Duodenal mucosa (tissue), 2 donors: ENCODE results near the gene BPIFB3.

Experiments
- H3K27ac ChIP-seq: one replicate; pipeline ENCODE4 v1.7.0; 2013; ENCODE audit warnings: low read depth, low read length
- H3K27me3 ChIP-seq, 2 donors: one replicate each; pipeline ENCODE4 v1.7.0; 2013; ENCODE audit warnings: low read length in 2 of 2, control low read depth in 1 of 2; ENCODE audit not compliant: insufficient read depth in 2 of 2, control insufficient read depth in 1 of 2
- H3K36me3 ChIP-seq, 2 donors: one replicate each; pipeline ENCODE4 v1.7.0; 2013; ENCODE audit warnings: low read length in 2 of 2, control low read depth in 1 of 2; ENCODE audit not compliant: insufficient read depth in 2 of 2, control insufficient read depth in 1 of 2
- H3K4me1 ChIP-seq, 2 donors: one replicate each; pipeline ENCODE4 v1.7.0; 2013; ENCODE audit warnings: low read length in 2 of 2, control low read depth in 1 of 2; ENCODE audit not compliant: insufficient read depth in 2 of 2, control insufficient read depth in 1 of 2
- H3K4me3 ChIP-seq, 2 donors: one replicate each; pipeline ENCODE4 v1.7.0; 2013; ENCODE audit warnings: low read length in 2 of 2, low read depth in 1 of 2
- H3K9ac ChIP-seq, 2 donors: one replicate each; pipeline ENCODE4 v1.7.0; 2013; ENCODE audit warnings: low read length in 2 of 2, low read depth in 1 of 2
- H3K9me3 ChIP-seq, 2 donors: one replicate each; pipeline ENCODE4 v1.7.0; 2013; ENCODE audit warnings: low read length in 2 of 2, control low read depth in 1 of 2; ENCODE audit not compliant: control insufficient read depth in 1 of 2

BPIFB3 gene

DNA sequence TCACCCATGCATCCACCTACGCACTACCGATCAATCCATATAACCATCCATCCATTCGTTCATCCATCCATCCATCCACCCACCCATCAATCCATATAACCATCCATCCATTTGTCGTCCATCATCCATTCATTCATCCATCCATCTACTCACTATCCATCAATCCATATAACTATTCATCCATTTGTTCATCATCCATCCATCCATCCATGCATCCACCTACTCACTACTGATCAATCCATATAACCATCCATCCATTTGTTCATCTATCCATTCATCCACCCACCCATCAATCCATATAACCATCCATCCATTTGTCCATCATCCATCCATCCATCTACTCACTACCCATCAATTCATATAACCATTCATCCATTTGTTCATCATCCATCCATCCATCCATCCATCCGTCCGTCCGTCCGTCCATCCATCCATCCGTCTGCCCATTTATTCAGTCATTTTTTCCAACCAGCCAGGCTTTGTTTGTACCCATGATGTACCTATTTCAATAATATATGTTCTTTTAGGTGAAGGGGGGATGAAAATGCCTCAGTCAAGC, 28.3 kb upstream of the BPIFB3 start:
- H3K27me3 ChIP-seq: no peaks in the 10 kb centered on the region
- no peaks in the 10 kb centered on the region for H3K36me3 ChIP-seq
- H3K4me1 ChIP-seq: no peaks in the 10 kb centered on the region
- no peak overlapping the region for H3K27ac ChIP-seq
- no peak overlapping the region for H3K9ac ChIP-seq
- H3K9me3 ChIP-seq: no peaks in the 10 kb centered on the region
- no peak overlapping the region for H3K4me3 ChIP-seq

DNA sequence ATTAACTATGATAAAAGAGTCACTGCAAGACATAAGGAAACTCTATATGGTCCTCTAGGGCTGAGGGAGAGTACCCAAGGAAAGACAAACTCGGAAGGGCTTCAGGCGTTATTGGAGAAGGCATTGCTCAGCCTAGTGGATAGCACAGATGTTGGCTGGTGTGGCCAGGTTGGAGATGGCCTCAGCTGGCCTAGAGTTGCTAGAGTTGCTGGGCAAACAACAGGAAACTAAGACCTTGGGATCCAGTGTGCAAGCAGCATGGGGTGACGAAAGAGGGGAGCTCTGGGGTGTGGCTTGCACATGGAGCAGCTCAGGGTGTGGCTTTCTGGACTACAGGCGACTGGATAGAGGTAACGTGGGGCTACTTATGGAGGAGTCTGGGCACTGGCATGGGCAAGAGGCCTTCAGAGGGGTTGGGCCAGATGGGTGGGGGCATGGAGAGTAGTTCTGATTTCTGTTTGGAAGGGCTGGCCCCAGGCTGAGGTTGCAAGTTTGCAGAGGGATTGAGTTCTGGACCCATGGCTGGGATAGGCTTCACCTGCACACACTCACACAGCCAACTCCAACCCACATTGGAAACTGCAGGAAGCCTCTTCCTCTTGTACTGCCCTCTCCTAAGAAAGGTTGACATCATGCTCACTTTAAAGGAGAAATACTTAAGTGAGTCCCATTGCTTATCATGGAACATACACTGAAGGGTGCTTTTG, 27.5 kb upstream of the BPIFB3 start:
- no peaks in the 10 kb centered on the region for H3K36me3 ChIP-seq
- no peak overlapping the region for H3K9ac ChIP-seq
- no peak overlapping the region for H3K27ac ChIP-seq
- no peak overlapping the region for H3K4me3 ChIP-seq
- H3K27me3 ChIP-seq: no peaks in the 10 kb centered on the region
- H3K9me3 ChIP-seq: no peaks in the 10 kb centered on the region
- no peaks in the 10 kb centered on the region for H3K4me1 ChIP-seq

DNA sequence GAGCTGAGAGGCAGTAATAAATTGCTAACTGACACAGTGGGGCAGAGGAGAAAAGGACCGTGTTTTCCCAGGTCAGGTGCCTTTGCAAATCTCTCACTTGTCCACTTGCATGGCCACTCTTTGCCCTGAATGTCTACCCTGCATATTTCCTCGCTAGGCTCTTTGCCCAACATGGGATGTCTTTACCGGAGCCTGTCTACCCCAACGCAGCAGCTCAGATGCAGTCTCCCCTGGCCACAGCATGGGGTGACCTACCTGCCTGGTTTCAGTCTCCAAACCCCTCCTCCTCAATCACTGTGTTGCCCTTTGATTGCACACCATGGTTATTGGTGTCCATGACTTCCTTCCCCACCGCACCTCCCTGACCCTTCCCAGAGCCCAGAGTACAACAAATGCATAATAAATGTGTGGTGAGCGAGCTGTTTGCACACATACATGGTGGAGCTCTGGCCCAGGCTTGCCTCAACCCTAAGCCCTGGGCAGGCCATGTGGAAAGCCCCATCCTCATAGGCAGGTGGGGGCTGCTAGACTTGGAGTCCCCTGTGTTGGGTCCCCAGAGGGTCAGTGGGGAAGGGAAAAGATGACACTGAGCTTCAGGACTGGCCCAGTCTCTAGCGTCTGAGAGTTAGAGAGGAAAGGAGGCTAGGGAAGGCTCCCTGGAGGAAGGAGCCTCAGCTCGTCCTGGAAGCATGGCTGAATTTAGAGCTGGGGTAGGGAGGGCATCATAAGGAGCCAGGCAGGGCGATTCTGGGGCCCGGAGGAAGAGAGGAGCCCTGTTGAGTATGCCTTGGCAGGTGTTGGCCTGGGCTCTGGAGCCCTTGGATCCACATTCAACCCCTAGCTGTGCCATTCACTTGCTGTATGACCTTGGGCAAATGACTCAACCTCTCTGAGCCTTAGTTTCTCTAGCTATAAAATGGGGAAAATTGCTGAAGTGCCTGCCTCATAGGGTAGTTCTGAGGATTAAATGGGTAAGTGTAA, 26.6 kb upstream of the BPIFB3 start:
- no peak overlapping the region for H3K27ac ChIP-seq
- H3K36me3 ChIP-seq: no peaks in the 10 kb centered on the region
- H3K9me3 ChIP-seq: no peaks in the 10 kb centered on the region
- H3K4me3 ChIP-seq: no peak overlapping the region
- H3K27me3 ChIP-seq: no peaks in the 10 kb centered on the region
- no peak overlapping the region for H3K9ac ChIP-seq
- no peaks in the 10 kb centered on the region for H3K4me1 ChIP-seq

DNA sequence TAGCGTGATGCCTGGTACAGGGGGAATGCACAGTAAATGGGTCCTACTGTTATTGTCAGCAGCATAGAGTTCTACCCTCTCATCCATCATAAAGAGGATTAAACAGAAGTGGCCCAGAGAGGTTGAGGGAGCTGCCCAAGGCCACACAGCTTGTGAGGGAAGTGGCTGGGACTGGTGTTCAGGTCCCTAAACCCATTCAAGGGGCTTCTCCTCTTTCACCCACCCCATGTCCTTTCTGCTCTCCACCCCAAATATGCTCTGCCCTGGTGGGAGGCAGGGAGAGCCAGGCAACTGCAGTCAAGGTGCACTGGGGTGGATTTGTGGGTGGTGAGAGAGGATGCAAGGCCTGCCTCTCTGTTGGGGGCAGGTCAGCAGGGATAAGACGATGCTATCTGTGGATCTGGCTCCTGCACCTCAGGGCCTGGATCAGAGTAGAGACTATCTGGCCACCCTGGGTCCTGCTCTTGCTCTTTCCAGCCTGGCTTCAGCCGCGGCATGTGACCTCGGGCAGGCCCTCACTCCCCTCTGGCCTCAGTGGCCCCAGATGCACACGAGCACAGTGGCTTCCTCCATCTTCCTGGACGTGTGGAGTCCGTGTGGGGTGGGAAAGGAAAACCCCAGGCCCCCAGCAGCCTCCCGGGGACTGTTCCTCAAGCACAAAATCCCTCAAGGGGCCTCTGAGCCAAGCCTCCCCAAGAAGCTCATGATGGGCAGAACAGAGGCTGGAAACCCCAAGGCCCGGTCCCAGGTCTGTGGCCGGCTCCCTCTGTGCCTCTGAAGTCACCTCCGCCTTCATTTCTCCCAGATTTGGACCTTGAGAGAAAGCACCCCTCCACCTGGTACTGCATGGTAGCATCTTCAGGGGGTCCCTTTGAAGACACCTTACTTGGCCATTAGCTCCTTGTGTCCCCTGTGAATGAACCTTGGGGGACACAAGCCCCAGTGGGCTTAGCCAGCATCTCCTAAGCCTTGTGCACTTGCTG, 25.6 kb upstream of the BPIFB3 start:
- Histone ChIP-seq H3K9ac (no peak overlapping the region), H3K36me3 (no peaks in the 10 kb centered on the region), H3K27ac (no peak overlapping the region), H3K4me3 (no peak overlapping the region), H3K27me3 (no peaks in the 10 kb centered on the region), H3K4me1 (no peaks in the 10 kb centered on the region), H3K9me3 (no peaks in the 10 kb centered on the region)

DNA sequence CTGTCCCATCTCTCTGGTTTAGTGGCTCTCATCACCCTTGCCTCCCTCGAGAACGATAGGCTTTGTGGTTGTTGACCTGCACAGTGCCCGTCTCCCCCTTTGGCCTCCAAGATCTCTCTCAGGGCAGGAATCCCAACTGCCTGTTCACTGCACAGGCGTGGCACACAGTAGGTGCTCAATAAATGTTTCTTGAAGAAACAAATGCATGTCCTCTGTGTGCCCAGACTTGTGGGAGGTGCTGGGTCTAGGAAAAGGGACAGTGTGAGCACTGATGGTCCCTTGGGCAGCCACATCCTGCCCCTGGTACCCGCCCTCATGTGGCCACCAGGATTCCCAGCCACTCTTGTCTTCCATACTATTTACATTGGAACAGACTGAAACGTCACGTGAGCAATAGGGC, 24.8 kb upstream of the BPIFB3 start:
- Histone ChIP-seq H3K4me1 (no peaks in the 10 kb centered on the region), H3K9me3 (no peaks in the 10 kb centered on the region), H3K36me3 (no peaks in the 10 kb centered on the region)

DNA sequence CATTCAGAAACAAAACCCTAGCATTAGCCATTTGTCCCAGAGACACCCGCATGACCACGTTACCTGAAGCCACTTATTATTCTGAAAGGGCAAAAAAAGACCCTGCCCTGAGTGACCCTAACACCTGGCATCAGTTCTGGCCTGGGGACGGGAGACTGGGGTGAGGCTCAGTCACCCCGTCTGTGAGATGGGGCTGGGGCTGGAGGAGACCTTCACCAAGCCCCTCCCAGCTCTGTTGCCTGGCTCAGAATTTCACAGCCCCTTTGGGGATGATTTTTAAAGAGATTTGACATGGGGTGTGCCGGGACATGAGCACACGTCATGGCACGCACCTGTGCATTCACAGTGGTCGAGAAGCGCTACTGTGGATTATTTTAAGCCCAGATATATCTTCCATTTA, 23.6 kb upstream of the BPIFB3 start:
- Histone ChIP-seq H3K27ac (no peak overlapping the region), H3K36me3 (no peaks in the 10 kb centered on the region), H3K9ac (no peak overlapping the region), H3K4me3 (no peak overlapping the region), H3K4me1 (no peaks in the 10 kb centered on the region), H3K27me3 (no peaks in the 10 kb centered on the region), H3K9me3 (no peaks in the 10 kb centered on the region)

More for the DNA sequence above, 24.8 kb upstream of the BPIFB3 start:
- no peak overlapping the region for H3K9ac ChIP-seq
- no peak overlapping the region for H3K4me3 ChIP-seq
- no peaks in the 10 kb centered on the region for H3K27me3 ChIP-seq
- H3K27ac ChIP-seq: no peak overlapping the region

DNA sequence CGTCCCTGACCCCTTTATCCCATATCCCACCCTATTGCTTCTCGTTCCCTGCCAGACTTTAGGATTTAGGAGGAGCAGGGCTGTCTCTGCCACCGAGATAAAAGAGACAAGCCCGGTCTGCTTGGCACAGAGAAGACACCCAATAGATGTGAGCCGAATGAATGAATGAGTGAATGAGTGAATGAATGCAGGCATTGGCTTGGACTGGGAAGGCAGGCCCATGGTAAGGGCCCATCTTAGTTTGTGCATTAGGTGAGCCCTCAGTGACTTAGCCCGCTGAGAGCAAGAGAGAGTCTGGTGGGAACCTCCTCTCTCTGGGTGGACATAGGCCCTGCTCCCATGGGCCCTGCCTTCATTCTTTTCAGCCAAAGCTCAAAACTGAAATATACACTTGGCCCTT, 23.1 kb upstream of the BPIFB3 start:
- H3K9ac ChIP-seq: no peak overlapping the region
- H3K9me3 ChIP-seq: no peaks in the 10 kb centered on the region
- no peaks in the 10 kb centered on the region for H3K27me3 ChIP-seq
- H3K4me1 ChIP-seq: no peaks in the 10 kb centered on the region
- H3K4me3 ChIP-seq: no peak overlapping the region
- no peak overlapping the region for H3K27ac ChIP-seq
- no peaks in the 10 kb centered on the region for H3K36me3 ChIP-seq

DNA sequence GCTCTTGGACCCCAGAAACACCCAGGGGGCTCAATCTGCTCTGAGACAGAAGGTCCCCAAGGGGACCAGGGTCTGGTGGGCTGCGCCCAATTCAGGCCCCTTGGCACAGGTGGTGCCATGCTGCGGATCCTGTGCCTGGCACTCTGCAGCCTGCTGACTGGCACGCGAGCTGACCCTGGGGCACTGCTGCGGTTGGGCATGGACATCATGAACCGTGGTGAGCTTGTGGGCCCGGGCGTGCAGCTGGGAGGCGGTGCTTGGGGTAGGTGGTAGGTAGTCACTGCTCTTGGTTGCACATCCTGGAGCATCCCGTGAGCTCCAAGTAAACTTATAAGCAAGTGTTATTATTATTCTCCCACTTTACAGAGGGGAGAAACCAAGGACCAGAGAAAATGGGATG, 22.2 kb upstream of the BPIFB3 start, which contains the start of gene BPIFB6:
Gene BPIFB6 (plus strand): TSS at position 118 of the 400 bp plus-strand sequence. CDS start 0 bp downstream, at position 118.
- H3K4me3 ChIP-seq: no peak within 1 kb of the TSS
- no peaks in the 10 kb centered on the region for H3K27me3 ChIP-seq
- no peaks in the 10 kb centered on the region for H3K9me3 ChIP-seq
- H3K4me1 ChIP-seq: no peaks in the 10 kb centered on the region
- H3K27ac ChIP-seq: no peak within 1 kb of the TSS
- no peaks in the 10 kb centered on the region for H3K36me3 ChIP-seq
- no peak within 1 kb of the TSS for H3K9ac ChIP-seq

DNA sequence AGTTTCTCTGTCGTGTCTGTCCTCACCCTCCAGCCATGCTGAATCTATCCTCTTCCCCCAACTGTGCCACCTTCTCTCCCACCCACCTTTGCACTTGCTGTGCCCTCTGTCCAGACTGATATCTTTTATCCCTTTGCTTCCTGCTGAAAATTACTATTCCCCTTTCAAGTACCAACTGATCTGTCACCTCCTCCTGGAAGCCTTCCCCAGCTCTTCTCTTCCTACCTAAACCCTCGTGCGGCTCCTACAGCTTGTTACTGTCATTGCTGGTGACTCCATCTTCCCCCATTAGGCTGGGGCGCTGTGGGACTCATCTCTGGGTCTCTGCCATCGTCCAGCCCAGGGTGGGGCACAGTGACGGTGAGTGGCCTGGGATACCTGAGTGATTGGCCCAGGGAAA, 21.1 kb upstream of the BPIFB3 start:
- no peaks in the 10 kb centered on the region for H3K27me3 ChIP-seq
- H3K9me3 ChIP-seq: no peaks in the 10 kb centered on the region
- no peaks in the 10 kb centered on the region for H3K36me3 ChIP-seq
- H3K4me3 ChIP-seq: no peak overlapping the region
- no peak overlapping the region for H3K9ac ChIP-seq
- H3K27ac ChIP-seq: no peak overlapping the region
- no peaks in the 10 kb centered on the region for H3K4me1 ChIP-seq
